Activated effector memory CD4-positive, alpha-beta T cell treated with Interleukin-2 at 50 U/mL for 16 hours (primary cell): ENCODE results near the gene SNX2.
"Not testable (repeated sequence)": the region's sequence is repeated elsewhere in the genome, so short reads cannot be mapped to it uniquely, and the experiment has no call there.

ENCODE experiments used
- DNase-seq: peaks from one replicate; pipeline ENCODE4 v3.0.0-alpha.2; 2020

The SNX2 gene

DNA sequence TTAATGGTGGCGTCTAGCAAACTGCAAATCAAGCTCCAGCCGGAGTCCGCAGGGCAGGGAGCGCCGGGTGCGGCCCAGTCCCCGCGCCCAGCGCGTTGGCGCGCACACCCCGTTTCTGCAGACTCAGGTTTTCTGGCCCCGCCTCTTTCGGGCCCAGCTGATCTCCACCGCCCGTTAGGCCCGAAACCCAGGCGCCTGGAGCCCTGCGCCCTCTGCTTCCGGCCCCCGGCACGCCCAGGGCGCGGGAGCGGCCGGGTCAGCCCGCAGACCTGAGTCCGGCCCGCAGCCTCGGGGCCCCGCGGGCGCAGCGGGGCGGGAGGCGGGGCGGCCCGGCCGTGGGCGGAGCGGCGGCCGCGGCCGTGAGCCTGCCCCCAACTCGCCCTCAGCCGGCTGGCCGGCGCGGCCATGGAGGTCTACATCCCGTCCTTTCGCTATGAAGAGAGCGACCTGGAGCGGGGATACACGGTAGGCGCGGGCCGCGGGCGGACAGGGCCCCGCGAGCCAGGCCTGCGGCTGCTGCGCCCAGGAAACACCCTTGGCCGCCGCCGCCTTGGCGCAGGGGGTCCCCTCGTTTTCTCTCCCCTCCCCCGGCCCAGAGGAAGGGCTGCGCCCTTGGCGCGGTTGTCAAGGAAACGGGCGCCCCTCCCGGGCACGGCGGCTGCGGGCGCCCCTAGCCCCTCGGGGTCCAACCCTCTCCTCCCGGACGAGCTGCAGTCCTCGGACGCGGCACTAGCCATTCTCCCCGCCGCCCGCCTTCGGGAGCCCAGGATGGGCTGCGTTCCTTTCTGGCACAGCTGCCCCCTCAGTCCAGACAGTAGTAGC lies 70.6 kb downstream of the SNX2 start, which contains the start of gene SNX24:
Gene SNX24, plus strand, starts transcription at position 385 of the 822 bp plus-strand sequence. Its CDS starts 21 bp downstream, at position 406.
- DNase-seq = peak; percentile 69

DNA sequence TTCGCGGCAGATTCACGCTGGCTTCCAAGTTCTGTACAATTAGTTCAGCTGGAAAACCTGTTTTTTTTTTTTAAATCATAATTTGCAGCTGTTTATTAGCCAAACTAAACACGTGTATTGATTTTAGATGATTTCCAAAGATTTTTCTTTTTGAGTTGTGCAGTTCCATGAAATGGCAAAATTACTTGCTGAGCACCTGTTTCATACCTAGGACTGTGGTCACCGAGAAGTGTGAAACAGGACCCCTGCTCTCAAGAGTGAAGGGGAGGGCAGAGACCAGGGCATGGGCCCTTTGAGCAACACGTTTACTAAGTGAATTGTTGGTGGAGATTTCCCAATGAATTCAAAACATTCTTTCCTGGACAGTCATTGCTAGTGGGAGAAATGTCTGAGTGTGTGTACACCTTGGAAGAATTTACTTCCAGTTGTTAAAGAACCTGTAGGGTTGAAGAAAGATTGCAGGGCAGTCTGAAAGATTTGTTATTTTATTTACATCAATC lies 71.2 kb downstream of the SNX2 start:
- DNase-seq = no peak

DNA sequence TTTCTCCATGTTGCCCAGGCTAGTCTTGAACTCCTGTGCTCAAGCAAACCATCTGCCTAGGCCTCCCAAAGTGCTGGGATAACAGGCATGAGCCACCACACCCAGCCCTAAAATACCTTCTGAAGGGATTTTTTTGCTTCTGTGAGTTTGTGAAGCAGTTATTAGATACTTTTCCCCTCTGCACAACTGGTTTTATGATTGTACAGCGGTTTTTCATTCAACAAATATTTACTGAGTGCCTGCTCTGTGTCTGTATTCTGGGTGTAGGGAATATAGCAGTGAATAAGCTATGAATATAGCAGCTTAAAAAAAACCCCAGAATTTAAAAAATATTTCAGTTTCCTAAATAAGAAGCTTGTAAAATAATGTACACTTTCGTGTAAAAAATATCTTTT lies 72.8 kb downstream of the SNX2 start:
- DNase-seq = no peak

DNA sequence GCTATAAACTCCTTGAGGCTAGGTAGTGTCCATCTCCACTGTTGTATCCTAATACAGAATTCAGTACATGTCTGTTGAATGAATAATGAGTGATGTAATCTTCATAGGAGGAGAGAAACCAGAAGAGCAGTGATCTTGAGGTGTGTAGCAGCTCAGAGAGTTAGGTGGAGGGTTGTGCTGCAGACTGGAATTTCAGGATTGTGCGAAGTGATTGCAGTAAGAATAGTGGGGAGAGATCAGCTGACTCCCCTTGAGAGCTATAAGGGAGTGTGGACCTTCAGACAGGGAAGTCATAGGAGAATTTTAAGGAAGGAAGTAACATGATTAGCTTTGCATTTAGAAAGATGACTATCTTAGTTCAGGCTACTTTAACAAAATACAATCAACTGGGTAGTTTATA lies 74.9 kb downstream of the SNX2 start:
- no peak for DNase-seq

DNA sequence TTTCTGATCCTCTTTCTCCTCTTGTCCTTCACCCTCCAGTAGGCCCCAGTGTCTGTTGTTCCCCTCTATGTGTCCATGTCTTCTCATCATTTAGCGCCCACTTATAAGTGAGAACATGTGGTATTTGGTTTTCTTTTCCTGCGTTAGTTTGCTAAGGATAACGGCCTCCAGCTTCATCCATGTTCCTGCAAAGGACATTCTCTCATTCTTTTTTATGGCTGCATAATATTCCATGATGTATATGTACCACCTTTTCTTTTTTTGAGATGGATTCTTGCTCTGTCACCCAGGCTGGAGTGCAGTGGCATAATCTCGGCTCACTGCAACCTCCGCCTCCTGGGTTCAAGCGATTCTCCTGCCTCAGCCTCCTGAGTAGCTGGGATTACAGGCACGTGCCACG lies 82.7 kb downstream of the SNX2 start:
- not testable (repeated sequence) for DNase-seq

DNA sequence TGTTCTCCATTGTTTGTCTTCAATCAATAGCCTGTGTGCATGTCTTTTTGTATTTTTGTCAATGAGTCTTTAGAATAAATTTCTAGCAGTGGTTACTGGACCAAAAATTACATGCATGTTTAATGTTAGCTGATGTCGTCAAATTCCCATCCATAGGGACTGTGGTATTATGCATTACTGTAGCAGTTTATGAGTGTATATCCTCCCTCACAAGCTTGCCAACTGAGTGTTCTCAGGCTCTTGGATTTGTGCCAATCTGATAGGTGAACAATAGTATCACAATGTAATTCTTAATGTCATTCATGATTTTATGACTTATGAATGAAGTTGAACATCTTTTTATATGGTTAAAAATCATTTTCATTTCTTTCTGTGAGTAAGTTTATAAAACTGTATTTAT lies 83.6 kb downstream of the SNX2 start:
- no peak for DNase-seq

DNA sequence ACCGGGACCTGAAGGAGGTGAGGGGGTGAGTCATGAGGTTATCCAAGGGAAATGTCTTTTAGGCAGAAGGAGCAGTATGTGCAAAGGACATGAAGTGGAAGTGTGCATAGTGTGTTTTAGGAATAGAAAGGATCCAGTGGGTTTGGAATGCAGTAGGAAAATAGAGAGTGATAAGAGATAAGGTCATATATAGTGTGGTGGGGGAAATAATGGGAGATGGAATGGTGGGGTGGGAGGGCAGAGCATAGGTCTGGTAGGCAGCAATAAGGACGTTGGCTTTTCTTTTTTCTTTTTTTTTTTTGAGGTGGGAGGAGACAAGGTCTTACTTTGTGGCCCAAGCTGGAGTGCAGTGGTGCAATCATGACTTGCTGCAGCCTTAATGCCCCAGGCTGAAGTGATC lies 88.4 kb downstream of the SNX2 start:
- DNase-seq = no peak

DNA sequence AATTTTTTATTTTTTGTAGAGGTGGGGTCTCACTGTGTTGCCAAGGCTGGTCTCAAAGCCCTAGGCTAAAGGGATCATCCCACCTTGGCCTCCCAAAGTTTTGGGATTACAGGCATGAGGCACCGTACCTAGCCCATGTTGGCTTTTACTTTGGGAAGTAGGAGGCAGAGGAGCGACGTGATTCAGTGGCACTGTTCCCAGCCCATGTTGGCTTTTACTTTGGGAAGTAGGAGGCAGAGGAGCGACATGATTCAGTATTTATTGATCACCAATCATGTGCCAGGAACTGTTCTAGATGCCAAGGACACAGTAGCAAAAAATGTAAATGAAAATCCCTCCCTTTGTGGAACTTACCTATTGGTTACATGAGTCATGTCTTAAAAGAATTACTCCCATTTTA lies 88.8 kb downstream of the SNX2 start:
- DNase-seq = no peak

DNA sequence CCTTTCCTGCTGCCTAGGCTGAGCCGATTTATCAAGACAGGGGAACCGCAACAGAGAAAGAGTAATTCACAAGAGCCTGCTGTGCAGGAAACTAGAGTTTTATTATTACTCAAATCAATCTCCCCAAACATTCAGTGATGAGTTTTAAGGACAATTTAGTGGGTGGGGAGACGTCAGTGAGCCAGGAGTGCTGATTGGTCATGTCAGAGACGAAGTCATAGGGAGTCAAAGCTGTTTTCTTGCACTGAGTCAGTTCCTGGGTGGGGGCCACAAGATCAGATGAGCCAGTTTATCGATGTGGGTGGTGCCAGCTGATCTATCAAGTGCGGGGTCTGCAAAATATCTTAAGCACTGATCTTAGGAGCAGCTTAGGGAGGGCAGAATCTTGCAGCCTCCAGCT lies 89.5 kb downstream of the SNX2 start:
- DNase-seq = no peak

DNA sequence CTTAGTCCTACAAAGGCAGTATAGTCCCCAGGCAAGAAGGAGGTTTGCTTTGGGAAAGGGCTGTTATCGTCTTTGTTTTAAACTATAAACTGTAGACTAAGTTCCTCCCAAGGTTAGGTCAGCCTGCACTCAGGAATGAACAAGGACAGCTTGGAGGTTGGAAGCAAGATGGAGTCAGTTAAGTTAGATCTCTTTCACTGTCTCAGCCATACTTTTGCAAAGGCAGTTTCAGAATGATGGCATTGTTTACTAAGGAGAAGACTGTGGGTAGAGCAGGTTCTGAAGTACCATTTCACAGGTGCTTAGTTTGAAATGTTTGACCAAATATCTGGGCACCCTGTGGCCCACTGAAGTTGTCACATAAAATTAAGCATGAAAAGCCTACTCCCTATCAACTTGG lies 90.0 kb downstream of the SNX2 start:
- DNase-seq = no peak

DNA sequence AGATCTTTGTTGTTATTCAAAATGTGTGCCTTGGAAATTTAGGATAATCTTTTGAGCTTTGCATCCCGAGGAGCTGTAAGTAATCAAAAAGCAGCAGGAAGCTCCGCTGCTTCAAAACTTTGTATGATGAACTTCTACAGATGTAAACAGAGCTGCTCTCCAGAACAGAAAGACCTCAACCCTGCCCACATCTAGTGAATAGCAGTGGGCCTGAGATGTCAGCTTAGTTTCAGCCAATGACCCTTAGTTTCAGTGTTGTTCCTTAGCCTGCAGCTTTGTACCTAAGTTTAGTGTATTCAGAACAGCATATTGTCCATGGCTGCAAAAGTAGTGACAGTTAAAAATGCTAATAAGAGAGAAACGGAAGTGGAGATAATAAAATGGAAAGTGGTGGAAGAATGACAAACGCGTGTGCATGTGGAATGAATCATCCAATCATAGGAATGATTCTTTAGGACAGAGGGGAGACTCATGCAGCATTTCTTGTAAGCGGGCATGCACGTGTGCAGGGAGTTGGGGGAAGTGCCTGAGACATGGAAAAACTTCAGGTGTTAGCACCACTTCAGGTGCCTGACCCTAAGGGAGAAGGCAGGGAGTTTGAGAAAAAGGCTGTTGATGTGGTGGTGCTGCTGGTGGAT lies 95.5 kb downstream of the SNX2 start:
- no peak for DNase-seq

DNA sequence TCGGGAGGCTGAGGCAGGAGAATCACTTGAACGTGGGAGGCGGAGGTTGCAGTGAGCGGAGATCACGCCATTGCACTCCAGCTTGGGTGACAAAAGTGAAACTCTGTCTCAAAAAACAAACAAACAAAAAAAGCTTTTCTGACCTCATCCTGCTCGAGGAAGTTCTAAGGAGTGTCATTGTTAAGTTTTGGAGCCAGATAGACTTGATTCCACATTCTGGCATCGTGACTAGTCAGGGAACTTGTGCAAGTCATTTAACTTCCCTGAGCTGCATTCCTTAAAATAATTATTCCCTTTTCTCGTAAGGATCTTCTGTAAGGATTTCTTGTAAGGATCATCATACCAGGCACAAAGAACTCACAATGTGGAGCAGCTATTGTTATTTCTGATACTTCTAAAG lies 96.8 kb downstream of the SNX2 start:
- DNase-seq = no peak

DNA sequence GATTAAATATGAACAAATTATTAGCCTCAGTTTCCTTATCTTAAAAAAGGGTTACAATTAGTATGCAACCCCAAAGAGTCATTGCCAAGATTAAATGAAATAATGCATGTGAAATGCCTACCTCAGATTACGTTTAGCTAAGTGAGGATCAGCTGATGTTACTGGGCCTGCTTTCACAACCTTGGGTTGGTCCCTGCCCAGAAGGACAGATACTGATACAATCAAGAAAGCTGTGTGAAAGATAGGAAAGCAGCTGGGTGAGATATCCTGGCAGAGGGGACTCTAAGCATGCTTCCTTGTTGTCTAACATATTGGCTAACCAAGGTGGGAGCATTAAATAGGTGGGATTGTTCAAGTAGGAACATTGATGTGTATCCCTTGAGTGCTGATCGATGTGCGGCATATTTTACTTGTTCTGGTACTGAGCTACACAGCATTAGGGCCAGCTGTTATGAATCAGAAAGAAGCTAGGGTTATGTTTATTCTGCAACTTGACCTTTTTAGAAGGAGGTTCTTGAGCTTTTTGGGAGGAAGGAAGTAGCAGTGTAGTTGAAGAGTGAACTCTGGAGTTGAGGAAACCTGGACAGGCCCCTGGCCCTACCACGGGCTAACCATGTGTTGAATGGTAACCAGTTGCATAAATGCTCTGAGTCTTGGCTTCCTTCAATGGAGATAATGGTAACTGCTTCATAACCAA lies 99.4 kb downstream of the SNX2 start:
- DNase-seq = no peak

DNA sequence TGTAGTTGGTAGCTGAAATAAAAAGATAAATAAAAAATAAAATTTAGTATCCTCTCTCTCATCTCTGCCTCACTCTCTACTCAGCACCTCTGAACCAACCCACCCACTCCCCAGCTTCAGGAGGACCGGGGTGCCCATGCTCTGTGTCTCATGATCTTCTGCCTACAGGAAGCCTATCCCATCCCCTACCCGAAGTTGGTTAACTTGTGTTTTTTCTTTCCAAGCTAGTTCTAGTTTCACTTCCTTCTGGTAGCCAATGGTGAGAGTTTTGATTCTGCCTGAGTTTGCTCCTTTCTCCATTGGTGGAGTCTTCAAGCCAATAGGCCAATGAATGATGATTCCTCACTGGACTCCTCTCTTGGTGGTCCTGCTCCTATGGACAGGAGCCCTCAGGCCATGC lies 102.6 kb downstream of the SNX2 start:
- no peak for DNase-seq

DNA sequence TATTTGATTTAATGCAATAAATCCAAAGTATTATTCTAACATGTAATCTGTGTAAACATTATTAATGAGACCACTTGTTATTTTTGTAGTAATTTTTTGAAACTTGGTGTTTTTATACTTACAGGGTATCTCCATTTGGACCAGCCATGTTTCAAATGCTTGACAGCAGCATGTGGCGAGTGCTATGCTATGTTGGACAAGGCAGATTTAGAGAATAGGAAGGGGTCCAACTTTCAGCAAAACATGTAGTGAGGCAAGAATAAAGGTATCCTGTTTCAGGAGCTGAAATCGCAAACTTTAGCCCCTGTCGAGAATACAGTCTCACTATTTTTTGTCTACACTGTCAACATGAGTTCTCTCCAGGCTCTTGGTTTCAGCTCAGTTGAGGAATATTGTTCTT lies 104.2 kb downstream of the SNX2 start:
- DNase-seq = no peak
